Progenitor cell of endocrine pancreas (in vitro differentiated cells): ENCODE results near the gene RECQL. TPM values are rescaled to one million over a fixed set of nuclear protein-coding genes. Genes with fewer than 3 reads are reported as not detected.
"Not testable (repeated sequence)": the region's sequence is repeated elsewhere in the genome, so short reads cannot be mapped to it uniquely, and the experiment has no call there.

ENCODE experiments used
- DNase-seq: peaks from one replicate; pipeline ENCODE4 v3.0.0; 2021; ENCODE audit warnings: low spot score; ENCODE audit not compliant: unreplicated experiment
- H3K27ac Mint-ChIP-seq: 2 replicates; pipeline ENCODE4 v1.8.0; 2021; ENCODE audit warnings: mild to moderate bottlenecking, moderate library complexity, mixed read lengths
- H3K27me3 Mint-ChIP-seq: 2 replicates; pipeline ENCODE4 v1.8.0; 2021; ENCODE audit warnings: mixed read lengths
- H3K36me3 Mint-ChIP-seq: 2 replicates; pipeline ENCODE4 v1.8.0; 2022; ENCODE audit warnings: mixed read lengths; ENCODE audit not compliant: insufficient read depth
- H3K4me1 Mint-ChIP-seq: 2 replicates; pipeline ENCODE4 v1.8.0; 2021; ENCODE audit warnings: low read depth, mixed read lengths
- H3K4me3 Mint-ChIP-seq: 2 replicates; pipeline ENCODE4 v1.8.0; 2021; ENCODE audit warnings: low read depth, mild to moderate bottlenecking, moderate library complexity, mixed read lengths
- H3K9me3 Mint-ChIP-seq: 2 replicates; pipeline ENCODE4 v1.8.0; 2021; ENCODE audit warnings: low read depth, mixed read lengths
- CTCF ChIP-seq: fragments of 200-600 bp; sonication (generic); IDR thresholded peaks from one replicate; pipeline ENCODE4 v1.5.0; 2021; ENCODE audit warnings: antibody characterized with exemption, mild to moderate bottlenecking; ENCODE audit not compliant: unreplicated experiment
- total RNA-seq: library from RNA; stranded (reverse); gene quantifications from 2 replicates; pipeline ENCODE4 v1.2.1, GENCODE V29; 2021

The RECQL gene
- total RNA-seq, 1 donor from 2014 or later = 36.6 TPM

DNA sequence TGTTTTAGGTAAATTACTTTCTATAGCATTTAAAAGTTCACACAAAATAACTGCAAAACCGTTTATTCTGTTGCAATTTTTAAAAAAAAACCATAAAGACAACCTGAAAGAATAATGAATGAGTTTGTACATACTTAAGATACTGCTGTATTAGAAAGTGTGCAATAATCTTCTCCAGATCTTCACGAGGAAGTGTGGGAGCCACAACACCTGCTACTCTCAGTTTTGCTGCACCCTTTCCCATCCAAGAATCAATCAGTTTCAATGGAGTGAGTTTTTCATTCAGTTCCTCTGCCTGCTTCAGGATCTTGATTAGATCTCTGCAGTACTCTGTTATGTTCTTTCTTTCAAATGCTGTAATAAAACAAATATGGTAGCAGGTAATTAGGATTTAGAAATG, 30.1 kb downstream of the RECQL start:
- H3K27me3 Mint-ChIP-seq = no peaks in the 10 kb centered on the region
- no peak overlapping the region for H3K4me3 Mint-ChIP-seq
- peaks cover 37% of the 10 kb centered on the region for H3K36me3 Mint-ChIP-seq
- TF ChIP-seq CTCF = no peak
- DNase-seq = no peak
- H3K4me1 Mint-ChIP-seq = peaks cover 8% of the 10 kb centered on the region
- H3K27ac Mint-ChIP-seq = peak overlapping the region; percentile 2
- H3K9me3 Mint-ChIP-seq = no peaks in the 10 kb centered on the region

DNA sequence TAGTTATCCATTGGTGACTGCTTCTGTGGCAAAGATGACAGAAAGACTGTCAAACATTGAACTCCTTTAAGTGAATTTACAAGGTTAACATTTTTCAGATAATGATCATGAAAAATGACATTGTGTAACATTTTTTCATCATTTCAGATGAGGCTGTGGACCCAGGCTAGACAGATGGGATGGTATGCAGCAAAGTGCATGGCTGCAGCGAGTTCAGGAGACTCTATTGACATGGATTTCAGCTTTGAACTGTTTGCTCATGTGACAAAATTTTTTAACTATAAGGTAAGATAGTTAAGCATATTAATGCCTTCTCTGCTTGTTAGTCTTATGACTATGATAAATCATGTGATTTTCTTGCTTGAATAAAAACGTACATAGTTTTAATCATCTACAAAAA, 34.1 kb downstream of the RECQL start:
- not testable (repeated sequence) for H3K27me3 Mint-ChIP-seq, H3K27ac Mint-ChIP-seq, DNase-seq, H3K9me3 Mint-ChIP-seq, H3K4me3 Mint-ChIP-seq, H3K4me1 Mint-ChIP-seq
- peaks cover 45% of the 10 kb centered on the region for H3K36me3 Mint-ChIP-seq

GRCh38 chr12:21459474-21459873, 42.0 kb downstream of the RECQL start:
- TF ChIP-seq CTCF = no peak
- Mint-ChIP-seq H3K9me3 (peaks cover 3% of the 10 kb centered on the region), H3K27me3 (no peaks in the 10 kb centered on the region), H3K4me1 (no peaks in the 10 kb centered on the region), H3K27ac (no peak overlapping the region), H3K36me3 (peaks cover 31% of the 10 kb centered on the region), H3K4me3 (no peak overlapping the region)
- no peak for DNase-seq

- peaks cover 21% of the 10 kb centered on the region for H3K36me3 Mint-ChIP-seq
- no peak overlapping the region for H3K4me3 Mint-ChIP-seq
- DNase-seq = no peak
- H3K27ac Mint-ChIP-seq = no peak overlapping the region
- TF ChIP-seq CTCF = no peak
- H3K4me1 Mint-ChIP-seq = no peaks in the 10 kb centered on the region
- no peaks in the 10 kb centered on the region for H3K9me3 Mint-ChIP-seq
- H3K27me3 Mint-ChIP-seq = no peaks in the 10 kb centered on the region
These were observed 45.1 kb downstream of the RECQL start for GRCh38 chr12:21456291-21456780.

GRCh38 chr12:21453312-21453852, 48.1 kb downstream of the RECQL start:
- peaks cover 33% of the 10 kb centered on the region for H3K36me3 Mint-ChIP-seq
- no peaks in the 10 kb centered on the region for H3K4me1 Mint-ChIP-seq
- no peak overlapping the region for H3K27ac Mint-ChIP-seq
- no peak for TF ChIP-seq CTCF
- H3K27me3 Mint-ChIP-seq = no peaks in the 10 kb centered on the region
- DNase-seq = no peak
- no peak overlapping the region for H3K4me3 Mint-ChIP-seq
- H3K9me3 Mint-ChIP-seq = no peaks in the 10 kb centered on the region

GRCh38 chr12:21451529-21451928, 49.9 kb downstream of the RECQL start:
- Mint-ChIP-seq H3K4me3 (no peak overlapping the region), H3K36me3 (peaks cover 27% of the 10 kb centered on the region), H3K27ac (no peak overlapping the region), H3K4me1 (no peaks in the 10 kb centered on the region), H3K27me3 (no peaks in the 10 kb centered on the region), H3K9me3 (no peaks in the 10 kb centered on the region)
- DNase-seq = no peak
- peak; percentile 38 for TF ChIP-seq CTCF
